ENCODE results near the gene SMG5. TPM values are rescaled to one million over a fixed set of nuclear protein-coding genes. Genes with fewer than 3 reads are reported as not detected.

SMG5 gene
- total RNA-seq, 1 experiment from 2014 or later = 155 TPM

DNA sequence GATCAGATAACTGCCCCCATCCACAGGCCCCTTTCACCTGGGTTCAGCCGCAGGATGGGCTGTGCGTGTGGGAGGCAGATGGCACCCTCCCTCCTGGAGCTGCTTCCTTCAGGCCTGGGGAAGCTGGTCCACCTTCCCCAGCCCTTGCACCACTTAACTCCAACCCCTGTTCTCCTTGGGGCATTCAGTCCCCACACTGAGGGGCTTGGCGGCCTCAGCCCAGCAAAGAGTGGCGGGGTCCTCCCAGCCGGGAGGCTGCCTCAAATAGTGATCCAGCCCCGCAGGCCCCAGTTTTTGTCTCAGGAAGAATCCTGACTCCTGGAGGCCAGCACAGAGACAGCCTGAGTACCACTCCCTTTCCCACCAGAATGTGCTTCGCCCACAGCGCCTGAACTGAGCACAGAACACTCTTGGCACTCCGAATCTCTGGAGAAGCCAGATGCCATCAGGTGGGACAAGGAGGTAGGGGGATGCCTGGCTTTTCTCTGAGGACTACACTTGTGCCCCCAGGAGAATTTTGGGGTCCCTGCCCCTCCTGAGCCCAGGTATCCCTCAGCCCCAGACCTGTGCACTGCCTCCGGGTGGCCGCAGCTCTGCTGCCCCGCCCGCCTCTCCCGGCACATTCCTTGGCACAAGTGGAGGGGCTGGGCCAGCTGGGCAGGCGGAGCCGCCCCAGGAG is 35.7 kb downstream of the SMG5 start:
- Histone ChIP-seq H3K9me3 (no peaks in the 10 kb centered on the region), H3K27me3 (replicated peaks; ENCODE audit: control insufficient read depth, insufficient read depth, low read length) (no peaks in the 10 kb centered on the region), H3K36me3 (ENCODE audit: control insufficient read depth, insufficient read depth, low read length) (peaks cover 4% of the 10 kb centered on the region; the same call in 1 of the 2 replicates), H3K4me3 (ENCODE audit: low read depth, low read length) (no peak overlapping the region), H3K4me1 (no peaks in the 10 kb centered on the region)
- Mint-ChIP-seq H3K4me3 (ENCODE audit: unreplicated experiment) (no peak overlapping the region), H3K27ac (ENCODE audit: unreplicated experiment) (no peak overlapping the region), H3K27me3 (ENCODE audit: insufficient read depth, unreplicated experiment) (no peaks in the 10 kb centered on the region), H3K4me1 (ENCODE audit: low read depth, unreplicated experiment) (peaks cover 4% of the 10 kb centered on the region), H3K9me3 (ENCODE audit: unreplicated experiment) (no peaks in the 10 kb centered on the region), H3K36me3 (ENCODE audit: insufficient read depth, unreplicated experiment) (peaks cover 87% of the 10 kb centered on the region)
- CTCF ChIA-PET = interaction anchor here (1.6 to 1.9 kb wide), 2 partner anchors 106 to 110 kb away, joined by 6 read pairs; no protein-coding TSS in a partner anchor
- TF ChIP-seq, protein P1, sequence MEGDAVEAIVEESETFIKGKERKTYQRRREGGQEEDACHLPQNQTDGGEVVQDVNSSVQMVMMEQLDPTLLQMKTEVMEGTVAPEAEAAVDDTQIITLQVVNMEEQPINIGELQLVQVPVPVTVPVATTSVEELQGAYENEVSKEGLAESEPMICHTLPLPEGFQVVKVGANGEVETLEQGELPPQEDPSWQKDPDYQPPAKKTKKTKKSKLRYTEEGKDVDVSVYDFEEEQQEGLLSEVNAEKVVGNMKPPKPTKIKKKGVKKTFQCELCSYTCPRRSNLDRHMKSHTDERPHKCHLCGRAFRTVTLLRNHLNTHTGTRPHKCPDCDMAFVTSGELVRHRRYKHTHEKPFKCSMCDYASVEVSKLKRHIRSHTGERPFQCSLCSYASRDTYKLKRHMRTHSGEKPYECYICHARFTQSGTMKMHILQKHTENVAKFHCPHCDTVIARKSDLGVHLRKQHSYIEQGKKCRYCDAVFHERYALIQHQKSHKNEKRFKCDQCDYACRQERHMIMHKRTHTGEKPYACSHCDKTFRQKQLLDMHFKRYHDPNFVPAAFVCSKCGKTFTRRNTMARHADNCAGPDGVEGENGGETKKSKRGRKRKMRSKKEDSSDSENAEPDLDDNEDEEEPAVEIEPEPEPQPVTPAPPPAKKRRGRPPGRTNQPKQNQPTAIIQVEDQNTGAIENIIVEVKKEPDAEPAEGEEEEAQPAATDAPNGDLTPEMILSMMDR (IDR thresholded peaks at IDR 0.05; ENCODE audit: insufficient read depth in 1 of 2, low read depth in 1 of 2, low read length in 1 of 2, severe bottlenecking in 1 of 2, unreplicated experiment in 1 of 2) = no peak
- no peak for DNase-seq
- no TSS peak for BruUV-seq (replicated peaks)
- intact Hi-C loops (cut with micrococcal nuclease; ENCODE audit: unreplicated experiment) = no loop called here
- POLR2A ChIA-PET = no interaction called here

DNA sequence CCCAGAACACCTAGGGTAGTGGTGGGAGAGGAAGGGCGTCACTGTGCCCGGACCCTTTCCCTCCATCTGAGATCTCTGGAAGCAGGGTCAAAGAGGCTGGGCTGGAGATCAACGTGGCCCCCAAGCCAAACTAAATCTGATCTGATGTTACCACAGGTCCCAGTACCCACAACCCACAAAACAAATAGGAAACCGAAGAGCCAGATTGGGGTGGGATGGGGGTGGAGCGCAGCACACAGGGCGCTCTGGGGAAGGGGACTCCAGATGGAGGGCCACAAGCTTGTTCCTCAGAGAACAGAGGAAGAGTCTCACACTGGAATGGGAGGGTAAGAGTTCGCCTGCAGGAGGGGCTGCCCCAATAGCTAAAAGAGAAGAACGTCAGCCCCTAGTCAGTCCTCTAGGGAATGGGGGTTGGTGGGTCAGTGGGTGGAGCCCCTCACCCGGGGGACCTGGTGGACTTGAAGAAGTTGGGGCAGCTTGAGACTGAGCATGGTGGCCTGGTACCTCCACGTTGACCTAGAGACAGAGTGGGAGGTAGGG is 36.3 kb downstream of the SMG5 start:
- intact Hi-C loops (cut with micrococcal nuclease; ENCODE audit: unreplicated experiment) = no loop called here
- Mint-ChIP-seq H3K4me1 (ENCODE audit: low read depth, unreplicated experiment) (peaks cover 4% of the 10 kb centered on the region), H3K9me3 (ENCODE audit: unreplicated experiment) (no peaks in the 10 kb centered on the region), H3K27me3 (ENCODE audit: insufficient read depth, unreplicated experiment) (no peaks in the 10 kb centered on the region), H3K4me3 (ENCODE audit: unreplicated experiment) (no peak overlapping the region), H3K27ac (ENCODE audit: unreplicated experiment) (no peak overlapping the region), H3K36me3 (ENCODE audit: insufficient read depth, unreplicated experiment) (peaks cover 84% of the 10 kb centered on the region)
- H3K36me3 ChIP-seq (ENCODE audit: control insufficient read depth, insufficient read depth, low read length) = peaks cover 3% of the 10 kb centered on the region; the same call in 1 of the 2 replicates
- TF ChIP-seq, protein P1 (IDR thresholded peaks at IDR 0.05; ENCODE audit: insufficient read depth in 1 of 2, low read depth in 1 of 2, low read length in 1 of 2, severe bottlenecking in 1 of 2, unreplicated experiment in 1 of 2) = no peak
- H3K27me3 ChIP-seq (replicated peaks; ENCODE audit: control insufficient read depth, insufficient read depth, low read length) = no peaks in the 10 kb centered on the region
- BruUV-seq (replicated peaks) = no TSS peak
- no peak for DNase-seq
- H3K4me3 ChIP-seq (ENCODE audit: low read depth, low read length) = no peak overlapping the region
- ChIA-PET CTCF (interaction anchor here (1.6 to 1.9 kb wide), 2 partner anchors 105 to 109 kb away, joined by 6 read pairs; no protein-coding TSS in a partner anchor), POLR2A (no interaction called here)
- no peaks in the 10 kb centered on the region for H3K9me3 ChIP-seq
- H3K4me1 ChIP-seq = no peaks in the 10 kb centered on the region

DNA sequence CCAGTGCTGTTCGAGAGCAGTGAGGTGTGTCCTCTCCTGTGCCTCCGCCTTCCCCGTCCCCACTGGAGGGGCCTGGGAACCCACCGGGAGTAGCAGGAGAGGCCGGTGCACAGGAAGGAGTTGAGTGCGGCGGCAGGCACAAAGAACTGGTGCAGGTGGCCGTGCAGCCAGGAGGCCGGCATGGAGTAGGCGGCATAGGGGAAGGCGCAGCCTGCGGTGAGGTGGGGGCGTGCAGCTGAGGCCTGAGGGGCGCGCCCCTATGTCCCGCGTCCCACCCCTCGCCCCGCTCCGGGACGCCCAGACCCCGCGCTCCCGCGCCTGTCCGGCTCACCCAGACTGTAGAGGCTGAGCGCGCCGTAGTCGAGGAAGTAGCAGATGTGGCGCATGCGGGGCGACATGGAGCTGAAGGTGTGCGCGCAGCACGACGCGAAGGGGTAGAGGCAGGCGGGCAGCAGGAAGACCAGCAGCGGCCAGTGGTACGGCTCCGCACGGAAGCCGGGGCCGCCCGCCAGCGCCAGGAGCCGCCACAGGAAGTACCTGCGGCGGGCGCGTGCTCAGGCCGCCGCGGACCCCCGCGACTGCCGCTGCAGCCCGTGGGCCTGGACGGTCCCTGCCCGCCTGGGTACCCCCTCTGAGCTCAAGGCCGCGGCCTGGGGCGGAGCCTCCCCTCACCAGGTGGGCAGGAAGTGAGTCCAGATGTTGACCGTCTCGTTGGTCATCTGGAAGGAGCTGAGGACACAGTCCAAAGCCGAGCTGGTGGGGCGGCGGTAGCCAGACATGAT is 37.0 kb downstream of the SMG5 start:
- H3K27me3 Mint-ChIP-seq (ENCODE audit: insufficient read depth, unreplicated experiment) = no peaks in the 10 kb centered on the region
- DNase-seq = no peak
- H3K4me3 ChIP-seq (ENCODE audit: low read depth, low read length) = no peak overlapping the region
- H3K4me1 ChIP-seq = no peaks in the 10 kb centered on the region
- H3K4me1 Mint-ChIP-seq (ENCODE audit: low read depth, unreplicated experiment) = peaks cover 4% of the 10 kb centered on the region
- ChIA-PET CTCF (interaction anchor here (1.6 to 1.9 kb wide), 2 partner anchors 104 to 109 kb away, joined by 6 read pairs; no protein-coding TSS in a partner anchor), POLR2A (no interaction called here)
- H3K27me3 ChIP-seq (replicated peaks; ENCODE audit: control insufficient read depth, insufficient read depth, low read length) = no peaks in the 10 kb centered on the region
- TF ChIP-seq, protein P1 (IDR thresholded peaks at IDR 0.05; ENCODE audit: insufficient read depth in 1 of 2, low read depth in 1 of 2, low read length in 1 of 2, severe bottlenecking in 1 of 2, unreplicated experiment in 1 of 2) = no peak
- H3K36me3 Mint-ChIP-seq (ENCODE audit: insufficient read depth, unreplicated experiment) = peaks cover 77% of the 10 kb centered on the region
- H3K36me3 ChIP-seq (ENCODE audit: control insufficient read depth, insufficient read depth, low read length) = peaks cover 2% of the 10 kb centered on the region; the same call in 1 of the 2 replicates
- no peak overlapping the region for H3K27ac Mint-ChIP-seq (ENCODE audit: unreplicated experiment)
- H3K9me3 Mint-ChIP-seq (ENCODE audit: unreplicated experiment) = no peaks in the 10 kb centered on the region
- intact Hi-C loops (cut with micrococcal nuclease; ENCODE audit: unreplicated experiment) = no loop called here
- H3K4me3 Mint-ChIP-seq (ENCODE audit: unreplicated experiment) = peak overlapping the region; percentile 22
- no TSS peak for BruUV-seq (replicated peaks)
- H3K9me3 ChIP-seq = no peaks in the 10 kb centered on the region
